CD4-positive, alpha-beta T cell treated with Interleukin-21 for 1 hour (primary cell): ENCODE measurements around the gene PRPF18.

Source experiments
- DNase-seq: peaks from one replicate; pipeline ENCODE4 v3.0.0-alpha.2; 2020

PRPF18 gene

DNA sequence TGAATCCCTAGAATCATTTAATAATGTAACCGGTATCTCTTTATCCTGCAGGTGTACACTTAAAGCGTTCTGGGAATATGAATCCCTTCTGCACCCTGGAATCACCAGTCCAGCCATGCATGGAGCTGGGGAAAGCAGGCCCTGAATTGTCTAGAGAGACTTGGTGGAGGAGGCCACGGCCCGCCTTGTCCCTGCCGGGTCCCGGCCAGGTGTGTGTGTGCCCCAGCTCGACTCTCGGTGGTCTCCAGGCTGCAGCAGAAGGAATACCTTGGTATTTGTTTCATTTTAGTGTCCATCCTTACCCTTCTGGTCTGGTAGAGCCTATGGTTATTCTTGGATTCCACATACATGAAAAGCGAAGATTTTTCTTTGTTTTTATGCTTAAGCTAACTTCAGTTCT is 58.1 kb downstream of the PRPF18 start:
- no peak for DNase-seq

DNA sequence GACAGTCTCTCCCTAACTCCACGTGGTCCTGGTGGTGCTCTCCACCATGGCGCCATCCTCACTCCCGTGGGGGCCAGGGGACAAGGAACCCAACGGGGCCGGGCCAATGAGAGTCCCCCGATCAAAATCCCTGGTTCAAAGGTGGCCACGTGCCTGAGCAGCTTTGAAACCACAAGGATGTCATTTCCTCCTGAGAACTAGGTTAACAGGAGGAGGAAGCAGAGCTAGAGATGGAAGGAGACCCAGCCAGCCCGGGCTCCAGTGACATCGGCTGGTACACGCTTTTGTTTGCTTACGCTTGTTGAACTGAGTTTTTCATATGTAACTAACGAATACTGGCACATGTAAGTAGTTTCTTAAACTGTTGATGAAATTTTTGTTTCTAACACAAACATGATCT is 61.7 kb downstream of the PRPF18 start:
- no peak for DNase-seq

DNA sequence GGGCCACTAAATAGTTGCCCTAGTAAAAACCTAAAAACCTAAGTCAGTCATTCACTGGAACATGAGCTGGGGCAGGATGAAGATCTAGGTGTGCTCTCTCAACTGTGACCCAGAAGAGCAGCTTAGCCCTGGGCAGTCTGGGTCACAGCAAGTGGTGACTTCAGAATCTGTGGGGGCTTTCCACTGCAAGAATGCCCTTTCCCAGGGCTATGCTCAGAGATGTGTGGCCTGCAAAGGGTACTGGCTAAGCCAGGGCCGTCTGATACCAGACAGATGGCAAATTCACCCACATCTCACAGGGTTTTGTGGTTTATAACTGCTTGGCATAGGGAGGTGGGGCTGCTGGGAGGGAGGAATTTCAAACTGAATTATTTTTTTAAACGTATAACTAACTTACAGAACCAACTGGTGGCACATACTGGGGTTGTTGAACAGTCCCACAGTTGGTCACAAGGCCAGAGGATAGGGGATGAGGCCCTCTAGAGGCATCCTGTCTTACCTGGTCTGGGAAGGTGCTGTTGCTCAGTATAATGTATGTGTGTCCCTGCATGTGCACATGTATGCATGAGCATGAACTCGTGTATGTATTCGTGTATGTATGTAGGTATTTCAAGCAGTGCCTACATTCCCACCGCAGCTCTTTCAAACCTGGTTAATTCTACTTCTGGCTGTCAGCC is 63.2 kb downstream of the PRPF18 start:
- no peak for DNase-seq

DNA sequence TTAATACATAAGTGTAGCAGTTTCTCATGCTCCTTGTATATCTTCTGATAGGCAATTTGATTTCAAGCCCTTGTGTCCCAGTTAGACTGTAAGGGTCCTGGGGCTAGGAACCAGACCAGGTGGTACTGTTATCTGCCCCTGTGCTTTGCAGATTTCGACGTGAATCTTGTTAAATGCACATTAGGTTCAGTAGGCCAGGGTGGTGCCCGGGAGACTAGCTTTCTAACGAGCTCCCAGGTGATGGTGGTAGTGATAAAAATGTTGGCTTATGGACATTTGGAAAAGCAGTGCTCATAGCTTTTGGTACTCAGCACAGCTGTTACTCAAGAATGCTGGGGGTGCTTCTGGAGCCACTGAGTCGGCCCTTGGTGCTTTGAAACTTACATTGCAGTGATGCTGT is 64.2 kb downstream of the PRPF18 start:
- DNase-seq: no peak

DNA sequence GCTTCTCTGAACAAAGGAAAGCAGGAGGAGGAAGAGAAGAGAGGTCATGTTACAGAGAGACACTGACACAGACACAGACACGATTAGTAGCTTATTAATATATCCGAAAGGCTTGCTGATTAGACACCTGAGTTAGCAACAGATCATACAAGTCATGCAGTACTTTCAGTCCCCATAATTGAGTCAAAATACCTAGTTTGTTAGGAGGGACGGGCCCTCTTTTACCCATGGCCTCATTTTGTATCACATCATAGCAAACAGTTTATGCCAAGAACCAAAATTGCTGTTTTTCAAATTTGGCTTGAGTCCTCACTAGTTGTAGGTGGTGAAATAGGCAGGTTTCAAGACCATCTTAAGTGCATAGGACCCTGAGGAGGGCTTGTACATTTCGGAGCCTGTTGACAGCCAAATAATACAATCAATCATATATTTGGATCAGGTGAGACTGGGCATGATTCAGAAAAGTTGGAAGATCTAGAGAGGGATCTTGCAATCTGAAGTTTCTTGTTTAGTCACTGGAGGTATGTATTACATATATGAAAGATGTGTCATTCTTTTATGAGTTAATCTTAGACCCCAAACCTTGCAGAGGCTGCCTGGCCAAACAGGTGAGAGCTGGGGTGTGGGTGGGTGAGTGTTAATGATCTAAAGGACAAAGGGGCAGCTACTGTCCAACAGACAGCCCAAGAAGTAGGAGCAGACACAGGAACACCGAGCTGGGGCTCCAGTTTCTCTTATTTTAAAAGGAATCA is 65.4 kb downstream of the PRPF18 start:
- DNase-seq: no peak

DNA sequence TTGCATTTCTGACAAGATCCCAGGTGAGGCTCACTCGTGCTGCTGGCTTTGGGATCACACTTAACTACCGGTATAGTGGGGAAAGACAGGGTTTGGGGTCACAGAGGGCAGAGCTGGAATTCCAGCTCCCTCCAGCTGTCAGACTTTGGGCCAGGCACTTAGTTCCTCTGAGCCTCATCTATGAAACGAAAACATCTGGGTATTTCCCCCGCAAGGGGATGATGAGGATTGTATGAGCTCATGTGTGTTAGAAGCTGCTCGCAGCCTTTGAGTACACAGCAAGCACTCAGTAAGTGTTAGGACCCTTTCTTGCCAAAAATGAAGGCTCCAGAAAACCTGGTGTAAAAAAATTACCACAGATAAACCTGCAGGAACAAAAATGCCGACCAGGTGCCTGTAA is 66.1 kb downstream of the PRPF18 start:
- no peak for DNase-seq

DNA sequence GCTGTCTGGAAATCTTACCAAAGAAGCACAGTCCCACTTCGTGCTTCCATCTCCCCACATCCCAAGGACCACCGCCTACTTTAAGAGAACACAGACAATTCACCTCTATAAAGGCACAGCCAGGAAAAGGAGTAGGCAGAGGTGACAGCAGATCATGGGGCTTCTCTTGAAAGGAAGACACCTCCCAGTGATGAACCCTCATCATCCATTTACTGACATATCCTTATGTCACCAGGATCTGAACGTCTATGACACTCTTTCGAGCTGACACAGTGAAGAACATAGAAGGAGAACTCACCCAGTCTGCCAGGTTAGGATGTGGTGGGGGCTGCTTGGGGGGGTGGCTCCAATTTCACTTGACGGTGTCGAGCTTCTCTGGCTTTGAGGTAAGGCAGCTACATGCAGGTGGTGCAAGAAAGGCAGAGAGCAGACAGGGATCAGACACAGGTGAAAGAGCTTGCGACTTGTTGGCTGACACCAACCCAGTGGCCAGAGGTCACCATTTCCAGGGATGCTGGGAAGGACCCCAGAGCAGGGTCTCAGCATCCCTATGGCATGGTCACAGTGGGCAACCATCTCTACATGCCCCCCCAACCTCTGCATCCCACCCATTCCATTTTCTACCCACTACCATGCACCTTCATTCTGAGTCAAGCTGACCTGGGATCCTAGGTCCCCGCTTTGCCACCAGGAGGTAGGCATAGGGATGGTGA is 67.5 kb downstream of the PRPF18 start:
- DNase-seq: no peak

DNA sequence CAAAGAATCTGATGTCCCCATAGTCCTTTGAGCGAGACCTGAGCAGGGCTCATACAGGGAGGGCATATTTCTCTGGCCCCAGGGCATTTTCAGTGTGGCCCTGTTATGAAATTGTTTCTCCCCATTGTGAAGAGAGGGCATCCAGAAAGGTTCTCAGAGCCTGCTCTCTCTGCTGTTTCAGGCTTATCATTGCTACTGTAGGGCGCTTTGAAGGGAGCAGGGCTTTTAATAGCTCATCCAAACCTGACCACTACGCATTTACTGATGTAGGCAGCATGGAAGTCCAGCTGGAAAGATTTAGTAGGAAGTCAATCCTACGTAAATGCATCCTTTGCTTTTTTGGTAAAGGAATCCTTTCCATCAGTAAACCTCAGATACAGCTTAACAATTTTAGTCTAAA is 68.1 kb downstream of the PRPF18 start:
- DNase-seq: no peak

DNA sequence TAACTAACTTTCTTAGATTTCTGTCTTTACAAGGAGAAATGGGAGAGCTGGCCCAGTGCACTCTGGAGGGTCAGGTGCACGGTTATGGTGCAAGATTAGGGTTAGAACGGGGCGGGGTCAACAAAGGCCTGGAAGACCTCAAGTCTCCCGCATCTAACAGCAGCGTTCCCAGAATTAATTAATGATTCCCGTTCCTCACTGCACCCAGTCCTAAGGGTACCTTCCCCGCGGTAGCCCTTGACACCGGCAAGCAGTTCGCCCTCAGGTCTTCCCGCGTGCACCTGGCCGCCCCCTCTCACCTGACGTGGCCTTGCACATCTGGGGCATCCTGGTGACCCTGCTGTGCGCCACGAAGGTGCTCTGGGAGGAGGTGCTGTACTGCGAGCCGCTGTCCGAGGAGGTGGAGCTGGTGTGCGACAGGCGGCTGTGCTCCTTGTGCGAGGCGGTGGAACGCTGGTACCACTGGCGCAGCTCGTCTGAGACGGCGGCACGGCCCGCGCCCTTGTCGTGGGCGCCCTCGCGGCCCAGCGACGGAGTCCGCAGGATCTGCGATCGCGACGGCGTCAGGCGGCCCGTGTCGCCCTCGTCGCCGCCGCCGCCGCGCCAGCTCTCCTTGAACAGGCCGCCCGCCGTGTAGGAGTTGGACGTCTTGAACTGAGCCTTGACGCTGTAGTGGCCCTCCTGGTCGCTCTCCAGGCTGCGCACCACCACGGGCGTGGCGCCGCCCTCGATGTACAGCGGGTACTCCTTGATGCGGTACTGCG is 69.8 kb downstream of the PRPF18 start:
- no peak for DNase-seq

DNA sequence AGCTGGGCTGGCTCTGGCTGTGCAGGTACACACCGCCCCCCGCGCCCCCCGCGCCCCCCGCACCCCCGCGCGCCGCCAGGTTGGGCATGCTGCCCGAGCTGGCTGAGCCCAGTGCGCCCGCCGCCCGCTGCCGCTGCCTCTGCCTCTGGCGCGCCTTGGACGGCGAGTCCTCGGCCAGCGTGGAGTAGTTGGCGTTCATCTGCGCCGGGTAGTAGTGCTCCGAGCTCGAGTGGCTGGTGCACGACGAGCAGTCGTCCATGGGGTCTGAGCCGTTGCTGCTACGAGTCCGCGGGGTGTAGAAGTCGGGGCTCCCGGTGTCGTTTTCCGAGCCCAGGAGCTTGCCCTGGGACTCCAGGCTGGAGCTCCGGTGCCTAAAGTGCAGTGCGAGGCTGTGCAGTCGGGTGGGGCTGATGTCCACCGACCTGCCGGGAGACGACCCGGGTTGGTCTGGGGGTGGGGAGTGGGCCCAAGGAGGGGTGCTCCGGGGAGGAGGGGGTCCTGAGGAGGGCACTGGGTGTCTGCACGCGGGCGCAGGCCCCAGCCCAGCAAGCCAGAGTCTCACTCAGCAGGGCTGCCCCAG is 70.4 kb downstream of the PRPF18 start:
- no peak for DNase-seq

DNA sequence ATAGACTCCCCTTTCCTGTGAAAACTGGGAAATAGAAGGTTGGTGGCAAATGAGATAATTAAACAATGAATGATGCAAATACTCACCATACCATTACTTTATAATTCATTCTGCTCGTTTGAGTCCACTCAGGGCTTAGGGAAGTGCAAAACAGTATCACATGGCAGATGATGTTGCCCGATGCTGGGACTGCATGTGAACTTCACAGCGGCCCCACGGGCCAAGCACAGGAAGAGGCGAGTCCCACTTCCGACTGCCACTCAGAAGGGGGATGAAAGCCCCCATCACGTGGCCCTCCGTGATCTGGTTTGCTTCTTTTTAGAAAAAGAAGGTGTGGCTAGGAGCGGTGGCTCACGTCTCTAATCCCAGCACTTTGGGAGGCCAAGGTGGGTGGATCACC is 71.5 kb downstream of the PRPF18 start:
- no peak for DNase-seq

DNA sequence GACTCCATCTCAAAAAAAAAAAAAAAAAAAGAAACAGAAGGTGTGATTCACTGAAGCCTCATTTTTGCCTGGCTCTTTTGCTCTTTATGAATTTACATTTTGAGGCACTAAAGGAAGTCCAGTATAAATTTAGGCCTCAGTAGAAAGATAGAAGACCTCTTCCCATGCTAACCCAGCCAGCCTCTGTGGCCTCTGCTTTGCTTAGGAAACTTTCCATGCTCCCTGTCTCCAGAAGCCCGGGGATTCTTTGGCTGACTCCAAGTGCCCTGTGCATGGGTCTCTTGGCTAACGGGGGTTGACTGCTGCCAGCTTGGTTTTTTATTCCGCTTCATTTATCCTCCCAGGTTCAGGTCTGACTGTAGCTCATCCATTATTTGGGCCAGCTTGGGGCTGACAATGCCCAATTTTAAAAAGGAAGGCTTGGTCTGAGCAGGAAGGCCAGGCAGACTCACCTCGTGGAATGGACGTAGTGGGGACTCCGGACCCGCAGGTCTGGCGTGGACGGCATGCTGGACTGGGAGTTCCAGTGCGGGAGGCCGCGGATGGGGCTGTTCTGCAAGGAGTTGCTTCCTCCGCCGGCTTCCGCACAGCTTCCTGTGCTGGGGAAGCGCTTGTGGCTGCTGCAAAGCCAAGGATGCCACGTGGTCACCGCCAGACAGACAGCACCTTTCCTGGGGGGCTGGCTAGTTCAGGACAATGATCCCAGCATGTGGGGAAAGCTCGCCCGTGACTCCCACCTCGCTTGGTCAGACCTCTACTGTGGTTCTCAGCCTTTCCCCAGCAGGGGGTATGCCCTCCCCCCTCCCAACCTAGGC is 72.3 kb downstream of the PRPF18 start:
- no peak for DNase-seq

DNA sequence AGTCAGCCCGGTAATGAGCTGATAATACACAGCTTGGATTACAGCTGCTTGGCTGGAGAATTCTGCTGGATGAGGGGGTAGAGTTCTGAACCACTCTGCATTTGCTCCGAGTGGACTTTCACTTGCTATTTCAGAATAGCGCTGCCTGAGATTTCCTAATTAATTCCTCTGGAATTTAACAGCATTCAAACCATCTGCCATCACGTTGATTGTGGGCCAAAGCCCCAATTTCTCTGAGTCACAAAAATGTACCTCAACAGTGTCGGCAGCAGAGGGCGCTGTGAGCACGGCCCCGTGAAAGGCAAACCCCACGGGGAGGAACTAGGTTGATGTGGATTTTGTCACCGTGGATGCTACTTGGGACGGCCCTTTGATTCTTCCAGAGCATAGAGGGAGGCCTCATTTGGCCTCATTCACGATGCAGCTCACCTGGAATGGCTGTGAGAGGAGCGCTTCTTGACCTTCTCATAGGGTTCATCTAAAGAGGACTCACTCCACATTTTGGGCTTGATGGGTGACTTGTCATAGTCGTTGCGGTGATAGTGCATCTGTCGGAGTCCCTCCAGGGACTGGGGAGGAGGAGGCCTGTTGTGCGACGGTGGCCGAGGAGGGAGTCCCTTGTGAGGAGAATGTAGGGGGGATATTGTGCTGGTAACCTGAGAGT is 73.3 kb downstream of the PRPF18 start:
- peak; percentile 58 for DNase-seq

DNA sequence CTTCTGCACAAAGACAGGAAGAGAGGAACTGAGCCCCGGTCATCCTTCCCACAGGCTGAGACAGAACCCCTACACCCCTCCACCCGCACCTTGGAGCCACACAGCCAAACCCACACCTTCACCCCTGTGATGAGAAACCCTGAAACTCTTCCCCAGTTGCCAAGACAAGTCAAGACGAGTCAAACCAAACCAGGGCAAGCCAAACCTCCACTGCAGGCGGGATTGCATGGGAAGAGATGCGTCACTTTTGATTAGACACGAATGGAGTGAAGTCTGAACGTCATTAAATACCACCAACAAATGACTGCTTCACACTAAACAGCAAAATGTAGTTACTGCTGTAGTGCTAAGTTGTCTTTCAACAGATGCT is 73.8 kb downstream of the PRPF18 start:
- DNase-seq: no peak

DNA sequence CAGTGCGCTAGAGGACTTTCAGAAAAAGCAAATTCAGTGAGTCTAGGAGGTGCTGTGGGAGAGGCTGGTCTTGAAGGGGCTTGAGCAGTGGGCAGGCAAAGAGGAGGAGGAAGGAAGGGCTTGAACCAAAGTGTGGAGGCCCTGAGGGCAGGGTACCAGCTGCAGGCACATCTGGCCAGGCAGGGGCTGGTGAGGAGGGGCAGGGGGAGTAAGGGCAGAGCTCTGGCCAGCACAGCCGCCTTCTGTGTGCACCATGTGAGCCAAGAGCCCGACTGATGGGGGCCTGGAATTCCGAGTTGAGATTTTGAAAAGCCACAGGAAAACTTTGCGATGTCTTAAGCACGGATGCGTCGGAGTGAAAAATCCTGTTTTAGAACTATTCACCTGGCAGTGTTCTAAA is 74.5 kb downstream of the PRPF18 start:
- DNase-seq: no peak

DNA sequence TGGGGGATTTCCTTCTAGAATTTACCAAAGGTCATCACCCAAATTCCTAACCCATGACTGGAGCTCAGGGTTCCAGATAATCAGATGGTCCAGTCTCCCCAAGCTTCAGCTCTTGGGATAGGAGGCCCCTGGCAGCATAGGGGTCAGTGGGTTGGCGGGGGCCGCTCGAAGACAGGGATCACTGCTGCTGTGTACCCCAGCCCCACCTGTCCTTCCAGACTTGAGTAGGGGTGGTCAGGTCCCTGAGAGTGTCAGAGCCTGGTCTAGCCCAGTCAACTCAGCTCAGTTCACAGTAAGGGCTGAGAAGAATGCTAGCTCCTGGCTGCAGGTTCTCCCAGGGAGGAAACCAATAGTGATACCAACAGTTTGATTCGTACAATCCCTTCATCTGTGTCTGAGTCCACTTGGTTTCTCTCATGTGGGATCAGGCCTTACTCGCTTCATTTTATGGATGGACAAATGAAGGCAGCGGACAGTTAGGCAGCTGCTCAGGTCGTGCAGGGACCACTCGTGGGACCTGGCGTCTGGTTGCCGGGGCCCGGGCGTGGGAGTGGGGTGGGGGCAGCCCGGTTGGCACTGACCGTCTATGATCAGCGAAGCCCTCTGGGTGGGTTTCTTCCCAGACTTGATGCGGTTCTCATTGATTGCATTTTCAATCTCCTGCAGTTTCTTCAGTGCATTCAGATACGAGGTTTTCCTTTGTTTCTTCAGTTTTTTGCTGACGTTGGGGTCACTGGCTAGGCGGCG is 78.9 kb downstream of the PRPF18 start:
- DNase-seq: no peak

DNA sequence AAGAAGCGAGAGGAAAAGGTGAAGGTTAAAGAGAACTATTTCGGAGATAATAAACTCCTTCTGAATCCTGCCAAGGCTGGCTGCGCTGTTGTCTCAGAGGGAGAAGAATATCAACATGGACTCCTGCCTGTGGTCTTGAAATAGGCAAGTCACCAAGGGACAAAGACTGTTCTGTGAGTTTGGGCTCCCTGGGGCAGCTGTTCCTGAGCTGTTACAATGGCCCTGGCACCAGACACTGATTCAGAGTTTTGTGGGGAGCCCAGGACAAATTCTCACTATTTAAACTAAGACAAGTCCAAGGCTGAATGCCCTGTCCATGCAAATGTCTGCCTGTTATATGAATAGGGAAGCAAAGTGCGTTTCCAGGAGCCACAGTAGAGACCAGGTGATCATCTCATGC is 81.4 kb downstream of the PRPF18 start:
- DNase-seq: no peak

DNA sequence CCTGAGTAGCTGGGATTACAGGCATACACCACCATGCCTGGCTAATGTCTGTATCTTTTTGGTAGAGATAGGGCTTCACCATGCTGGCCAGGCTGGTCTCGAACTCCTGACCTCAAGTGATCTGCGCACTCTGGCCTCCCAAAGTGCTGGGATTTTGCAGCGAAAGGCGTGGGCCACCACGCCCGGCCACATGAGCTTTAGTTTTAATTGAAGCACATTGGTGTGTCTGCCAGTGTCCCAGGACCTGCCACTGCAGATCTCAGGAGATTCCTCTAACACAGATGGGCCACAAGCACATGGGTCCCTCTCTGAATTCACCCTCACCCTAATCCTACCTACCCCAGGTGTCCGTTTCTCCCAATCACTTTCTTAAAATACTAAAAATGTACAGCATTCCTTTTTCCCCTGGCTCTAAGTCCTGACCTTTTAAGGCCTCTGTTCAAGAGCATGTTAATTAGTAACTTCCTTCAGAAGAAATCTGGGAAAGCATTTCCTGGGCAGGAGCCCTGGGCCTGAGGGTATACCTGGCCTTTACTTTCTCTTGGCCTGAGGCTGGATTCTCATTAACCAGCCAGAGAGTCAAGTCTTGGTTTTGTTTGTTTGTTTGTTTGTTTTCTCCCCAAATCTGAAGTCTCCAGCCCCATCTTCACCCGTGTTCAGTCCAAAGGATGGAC is 82.6 kb downstream of the PRPF18 start:
- no peak for DNase-seq

DNA sequence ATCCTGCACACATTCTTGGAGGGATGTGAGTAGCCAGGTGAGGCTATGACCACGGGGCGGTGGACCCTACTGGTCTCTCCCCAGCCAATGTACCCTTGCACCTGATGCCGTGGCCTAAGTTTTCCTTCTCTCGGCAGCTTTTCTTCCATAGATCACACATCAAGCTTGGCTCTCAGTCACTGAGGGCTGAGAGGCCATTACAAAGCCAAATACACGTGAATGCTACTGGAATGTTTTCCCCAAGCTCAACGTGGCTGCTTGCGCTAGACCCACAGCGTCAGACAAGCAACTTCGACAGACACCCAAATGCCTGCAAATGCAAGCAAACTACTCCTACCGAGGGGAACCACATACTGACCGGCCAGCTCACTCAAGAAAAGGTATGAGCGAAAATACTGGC is 83.1 kb downstream of the PRPF18 start:
- DNase-seq: no peak

DNA sequence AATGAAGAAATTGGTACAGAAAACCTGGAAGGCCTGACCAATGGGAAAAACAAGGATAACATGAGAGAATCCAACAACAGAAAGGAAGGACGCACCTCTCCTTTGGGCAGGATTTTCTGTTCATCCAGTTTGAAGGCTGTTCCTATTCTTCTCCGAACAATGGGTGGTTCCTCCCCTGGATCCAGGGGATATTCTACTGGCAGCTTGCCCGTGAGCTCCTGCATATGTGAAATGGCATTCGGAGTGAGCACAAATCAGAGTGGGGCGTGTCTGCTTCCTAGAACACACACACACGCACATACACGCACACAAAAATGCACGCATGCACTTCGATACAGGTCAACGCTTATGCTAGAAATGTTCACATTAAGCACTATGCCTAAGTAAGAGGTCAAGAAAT is 83.5 kb downstream of the PRPF18 start:
- DNase-seq: no peak
